Psoas muscle (tissue), 8 donors: ENCODE measurements around the gene SERINC2. TPM values are rescaled to one million over a fixed set of nuclear protein-coding genes. Genes with fewer than 3 reads are reported as not detected.
A peak's percentile ranks its signal among the peaks of the same experiment; 100 is the strongest.

ENCODE experiments used
- ATAC-seq, 4 donors: fragments of 200-7000 bp; cut with Tn5 transposase; one replicate each; pipeline ENCODE4 v1.9.1; 2020; ENCODE audit warnings: moderate library complexity in 3 of 4, mild to moderate bottlenecking in 2 of 4
- DNase-seq, 2 donors: peaks; one replicate each; pipeline ENCODE4 v3.0.0-alpha.2; 2020
- H3K27ac ChIP-seq: fragments of 200-600 bp; one replicate; pipeline ENCODE4 v1.8.0; 2022
- H3K27me3 ChIP-seq, 3 donors: fragments of 200-600 bp in 1 of 3; one replicate each; pipeline versions ENCODE4 v1.6.1 to v1.8.0; 2013 to 2022; ENCODE audit warnings: low read length in 2 of 3, mild to moderate bottlenecking in 2 of 3, moderate library complexity in 1 of 3; ENCODE audit not compliant: insufficient read depth in 3 of 3
- H3K36me3 ChIP-seq, 2 donors: fragments of 200-600 bp in 1 of 2; one replicate each; pipeline versions ENCODE4 v1.6.1 to v1.8.0; 2013 to 2022; ENCODE audit warnings: low read depth in 1 of 2, mild to moderate bottlenecking in 1 of 2, moderate library complexity in 1 of 2; ENCODE audit not compliant: insufficient read depth in 1 of 2
- H3K4me1 ChIP-seq: fragments of 200-600 bp; one replicate; pipeline ENCODE4 v1.8.0; 2022
- H3K4me3 ChIP-seq: fragments of 200-600 bp; one replicate; pipeline ENCODE4 v1.8.0; 2022; ENCODE audit warnings: mild to moderate bottlenecking
- H3K9me3 ChIP-seq: fragments of 200-600 bp; one replicate; pipeline ENCODE4 v1.8.0; 2022
- WGBS, 3 donors: extraction: QIAGEN DNeasy Blood & Tissue Kit; methylation state at CpG; one replicate each; pipeline versions ENCODE4 v1.1.6 to v1.1.7; 2013; 5-methylcytosine and 5-hydroxymethylcytosine counted together
- intact Hi-C, 2 donors: fragments of 100-400 bp; cut with DNase I; formaldehyde crosslinking; loops; one replicate each; pipeline versions ENCODE4 v1.11.0 to v1.14.2; 2022
- long read RNA-seq, 2 donors: library from polyadenylated mRNA; unstranded; transcript quantifications; one replicate each; pipeline ENCODE4 v2.0.0, GENCODE V29; 2021
- polyA plus RNA-seq, 3 donors: library from polyadenylated mRNA; stranded (reverse); fragments of 200-250 nt; gene quantifications; one replicate each; pipeline ENCODE4 v1.2.3, GENCODE V29; 2013
- total RNA-seq, 4 donors: library from RNA; stranded (reverse); fragmentation: NEBNext Ultra II Directional in 2 of 4; extraction: Animal tissue kit (Norgen Biotek cat#: 25700) in 2 of 4; gene quantifications; one replicate each; pipeline versions ENCODE4 v1.2.1 to v1.2.4, GENCODE V29; 2021 to 2023
- TF ChIP-seq, protein P1 (sequence below): fragments of 200-600 bp; IDR thresholded peaks from one replicate; pipeline ENCODE4 v1.8.0; 2022; ENCODE audit warnings: antibody characterized with exemption
- donor health status: healthy with polysubstance abuse.
- donor health status: DM: no; HTN: no; CAD: no; lungs with moderate emphysema.
- donor health status: Bipolar disorder and iron deficiency.
- donor health status: healthy.
- donor health status: DM: yes; HTN: yes; CAD: no.
- donor health status: DM: no; HTN: no; CAD: no.
- donor health status: DM: no; HTN: no; CAD: no.
- donor health status: DM: yes; HTN: yes; CAD: no.

SERINC2 gene
- 10 to 100 TPM; 26.4 to 50.7 (median 30.4) TPM for total RNA-seq
- 10 to 100 TPM; 13.4 to 93.4 (median 33.5) TPM for polyA plus RNA-seq
- long read RNA-seq, donor 1, transcript SERINC2-201 (10 exons, 1,997 nt) = major isoform, 25 of 47 reads
- long read RNA-seq, donor 1, partial matches to known transcripts = 12 of 47 reads
- long read RNA-seq, donor 1, other reads (novel, unspliced or antisense) = 9 of 47 reads
- long read RNA-seq, donor 2, transcript SERINC2-201 (10 exons, 1,997 nt) = major isoform, 46 of 79 reads
- long read RNA-seq, donor 2, partial matches to known transcripts = 14 of 79 reads
- long read RNA-seq, donor 2, other reads (novel, unspliced or antisense) = 19 of 79 reads

DNA sequence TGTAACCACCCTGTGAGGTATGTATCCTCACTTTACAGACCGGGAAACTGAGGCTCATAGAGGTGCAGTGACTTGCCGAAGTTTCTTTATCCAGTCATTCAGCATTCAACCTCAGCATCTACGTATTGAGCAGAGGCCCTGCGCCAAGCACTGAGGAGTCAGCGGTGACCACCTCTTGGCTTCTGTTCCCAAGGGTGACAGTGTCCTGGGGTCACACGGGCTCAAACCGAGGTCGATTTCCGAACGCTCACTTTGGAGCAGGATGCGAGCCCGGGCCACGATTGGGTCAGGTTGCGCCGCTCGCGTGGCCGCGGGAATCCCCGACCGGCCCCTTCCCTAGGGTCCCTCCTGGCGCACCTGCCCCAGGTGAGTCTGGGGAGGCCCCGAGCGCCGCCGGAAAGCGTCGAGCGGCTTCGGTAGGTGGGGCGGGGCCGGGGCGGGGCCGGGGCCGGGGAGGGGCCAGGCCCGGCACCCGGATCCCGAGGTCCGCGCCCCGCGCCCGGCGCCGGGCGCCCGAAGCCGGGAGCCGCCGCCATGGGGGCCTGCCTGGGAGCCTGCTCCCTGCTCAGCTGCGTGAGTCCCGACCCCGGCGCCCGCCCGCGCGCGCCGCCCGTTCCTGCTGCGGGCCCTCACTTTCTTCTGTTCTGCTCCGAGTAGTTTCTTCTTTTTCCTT, at the start of gene SERINC2:
Gene SERINC2, plus strand, starts transcription at position 482 of the 673 bp plus-strand sequence. Its CDS starts 53 bp downstream, at position 535.
- peak in 1 of 2 donors; percentile 35 for DNase-seq
- intact Hi-C loops = no loop called here
- H3K27ac ChIP-seq = peak within 1 kb of the TSS; percentile 94
- TF ChIP-seq, protein P1, sequence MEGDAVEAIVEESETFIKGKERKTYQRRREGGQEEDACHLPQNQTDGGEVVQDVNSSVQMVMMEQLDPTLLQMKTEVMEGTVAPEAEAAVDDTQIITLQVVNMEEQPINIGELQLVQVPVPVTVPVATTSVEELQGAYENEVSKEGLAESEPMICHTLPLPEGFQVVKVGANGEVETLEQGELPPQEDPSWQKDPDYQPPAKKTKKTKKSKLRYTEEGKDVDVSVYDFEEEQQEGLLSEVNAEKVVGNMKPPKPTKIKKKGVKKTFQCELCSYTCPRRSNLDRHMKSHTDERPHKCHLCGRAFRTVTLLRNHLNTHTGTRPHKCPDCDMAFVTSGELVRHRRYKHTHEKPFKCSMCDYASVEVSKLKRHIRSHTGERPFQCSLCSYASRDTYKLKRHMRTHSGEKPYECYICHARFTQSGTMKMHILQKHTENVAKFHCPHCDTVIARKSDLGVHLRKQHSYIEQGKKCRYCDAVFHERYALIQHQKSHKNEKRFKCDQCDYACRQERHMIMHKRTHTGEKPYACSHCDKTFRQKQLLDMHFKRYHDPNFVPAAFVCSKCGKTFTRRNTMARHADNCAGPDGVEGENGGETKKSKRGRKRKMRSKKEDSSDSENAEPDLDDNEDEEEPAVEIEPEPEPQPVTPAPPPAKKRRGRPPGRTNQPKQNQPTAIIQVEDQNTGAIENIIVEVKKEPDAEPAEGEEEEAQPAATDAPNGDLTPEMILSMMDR = no peak
- peaks cover 15% of the 10 kb centered on the region for H3K4me1 ChIP-seq
- no peaks in the 10 kb centered on the region for H3K36me3 ChIP-seq
- H3K27me3 ChIP-seq = peaks cover 0 to 3% (median 1%) of the 10 kb centered on the region in 3 donors
- H3K9me3 ChIP-seq = no peaks in the 10 kb centered on the region
- peak; percentile 28 to 62 (median 47) for ATAC-seq
- 2 to 3% (median 2%) methylated on average over 36 to 63 of the region's 63 CpGs for WGBS, 3 donors
- H3K4me3 ChIP-seq = peak within 1 kb of the TSS; percentile 91

- 79 to 88% (median 83%) methylated on average over 3 of the region's 3 CpGs for WGBS, 3 donors
- TF ChIP-seq, protein P1 = no peak
- H3K4me3 ChIP-seq = no peak overlapping the region
- peaks cover 40% of the 10 kb centered on the region for H3K4me1 ChIP-seq
- H3K27ac ChIP-seq = peak overlapping the region; percentile 63
- no peaks in the 10 kb centered on the region for H3K9me3 ChIP-seq
- intact Hi-C loops = no loop called here
- H3K27me3 ChIP-seq = no peaks in the 10 kb centered on the region
- peaks cover 0 to 71% of the 10 kb centered on the region in 2 donors for H3K36me3 ChIP-seq
- ATAC-seq = no peak
- DNase-seq = no peak
Measured at GRCh38 chr1:31364561-31365250, 48.3 kb upstream of the SERINC2 start.

- DNase-seq (no peak), ATAC-seq (no peak)
- WGBS, 3 donors = 34 to 69% (median 42%) methylated on average over 2 of the region's 2 CpGs
- TF ChIP-seq, protein P1 = no peak
- Histone ChIP-seq H3K4me1 (peaks cover 49% of the 10 kb centered on the region), H3K27ac (peak overlapping the region; percentile 96), H3K27me3 (no peaks in the 10 kb centered on the region), H3K4me3 (no peak overlapping the region), H3K9me3 (no peaks in the 10 kb centered on the region), H3K36me3 (peaks cover 0 to 54% of the 10 kb centered on the region in 2 donors)
- intact Hi-C loops = no loop called here
Measured at GRCh38 chr1:31366796-31367195, 46.2 kb upstream of the SERINC2 start.

GRCh38 chr1:31368611-31369107, 44.4 kb upstream of the SERINC2 start:
- H3K9me3 ChIP-seq = no peaks in the 10 kb centered on the region
- TF ChIP-seq, protein P1 = no peak
- H3K27ac ChIP-seq = peak overlapping the region; percentile 96
- DNase-seq (peak in 1 of 2 donors; percentile 67), ATAC-seq (peak; percentile 1 to 6 (median 2))
- H3K27me3 ChIP-seq = no peaks in the 10 kb centered on the region
- peaks cover 0 to 50% of the 10 kb centered on the region in 2 donors for H3K36me3 ChIP-seq
- intact Hi-C loops = no loop called here
- peaks cover 52% of the 10 kb centered on the region for H3K4me1 ChIP-seq
- H3K4me3 ChIP-seq = peak overlapping the region; percentile 70
- WGBS, 3 donors = 23 to 51% (median 32%) methylated on average over 3 of the region's 3 CpGs
